Urinary bladder (tissue), 4 donors: ENCODE results near the gene UPF1. TPM values are rescaled to one million over a fixed set of nuclear protein-coding genes. Genes with fewer than 3 reads are reported as not detected.
"Not testable (repeated sequence)": the region's sequence is repeated elsewhere in the genome, so short reads cannot be mapped to it uniquely, and the experiment has no call there.

Source experiments
- DNase-seq: peaks from one replicate; pipeline ENCODE4 v3.0.0-alpha.2; 2015; ENCODE audit errors: extremely low spot score
- H3K27ac ChIP-seq: one replicate; pipeline ENCODE4 v1.5.1; 2013; ENCODE audit warnings: low read depth, mild to moderate bottlenecking, moderate library complexity
- H3K36me3 ChIP-seq: one replicate; pipeline ENCODE4 v1.6.1; 2013; ENCODE audit warnings: mild to moderate bottlenecking, moderate library complexity; ENCODE audit not compliant: insufficient read depth
- H3K4me1 ChIP-seq: one replicate; pipeline ENCODE4 v1.6.1; 2013; ENCODE audit warnings: mild to moderate bottlenecking, moderate library complexity; ENCODE audit not compliant: insufficient read depth
- H3K4me3 ChIP-seq: one replicate; pipeline ENCODE4 v1.5.1; 2013; ENCODE audit warnings: low read depth, low read length
- WGBS: extraction: QIAGEN DNeasy Blood & Tissue Kit; methylation state at CpG from one replicate; pipeline ENCODE4 v1.1.7; 2013; 5-methylcytosine and 5-hydroxymethylcytosine counted together
- polyA plus RNA-seq: library from polyadenylated mRNA; stranded (reverse); fragments of 200-250 nt; gene quantifications from one replicate; pipeline ENCODE4 v1.2.3, GENCODE V29; 2013
- total RNA-seq: library from RNA; depleted of rRNA; stranded (reverse); fragments of >200 nt; gene quantifications from one replicate; pipeline ENCODE4 v1.2.3, GENCODE V29; 2014
- donor health status: healthy with polysubstance abuse.
- donor health status: healthy.

Gene UPF1
- total and polyA plus RNA-seq, 2 donors, result 34.4 to 52.9 TPM

GRCh38 chr19:18807861-18808331 lies 23.9 kb upstream of the UPF1 start:
- no peak overlapping the region for H3K27ac ChIP-seq
- 33% methylated on average over 19 of the region's 19 CpGs for WGBS
- H3K36me3 ChIP-seq, result no peaks in the 10 kb centered on the region
- H3K4me1 ChIP-seq, result no peaks in the 10 kb centered on the region
- no peak overlapping the region for H3K4me3 ChIP-seq
- DNase-seq, result no peak

GRCh38 chr19:18809149-18809868 lies 22.4 kb upstream of the UPF1 start:
- DNase-seq, result no peak
- Histone ChIP-seq H3K4me1 (no peaks in the 10 kb centered on the region), H3K36me3 (no peaks in the 10 kb centered on the region), H3K27ac (no peak overlapping the region), H3K4me3 (no peak overlapping the region)
- 48% methylated on average over 14 of the region's 14 CpGs for WGBS

GRCh38 chr19:18811638-18812037 lies 20.1 kb upstream of the UPF1 start:
- WGBS, result 96% methylated on average over 5 of the region's 5 CpGs
- H3K4me1 ChIP-seq, DNase-seq, H3K4me3 ChIP-seq, H3K36me3 ChIP-seq, H3K27ac ChIP-seq: not testable (repeated sequence)

- Histone ChIP-seq H3K27ac (no peak overlapping the region), H3K36me3 (no peaks in the 10 kb centered on the region), H3K4me3 (no peak overlapping the region), H3K4me1 (no peaks in the 10 kb centered on the region)
- 29% methylated on average over 9 of the region's 9 CpGs for WGBS
- no peak for DNase-seq
These were observed 17.7 kb upstream of the UPF1 start for GRCh38 chr19:18814063-18814462.

- no peak overlapping the region for H3K4me3 ChIP-seq
- H3K36me3 ChIP-seq, result no peaks in the 10 kb centered on the region
- H3K4me1 ChIP-seq, result no peaks in the 10 kb centered on the region
- no peak for DNase-seq
- H3K27ac ChIP-seq, result no peak overlapping the region
- WGBS, result 84% methylated on average over 5 of the region's 5 CpGs
These were observed 16.1 kb upstream of the UPF1 start for GRCh38 chr19:18815673-18816072.

GRCh38 chr19:18816645-18817044 lies 15.1 kb upstream of the UPF1 start:
- 89% methylated on average over 4 of the region's 4 CpGs for WGBS
- H3K36me3 ChIP-seq, DNase-seq: not testable (repeated sequence)

GRCh38 chr19:18817574-18817973 lies 14.2 kb upstream of the UPF1 start:
- DNase-seq, result no peak
- no peak overlapping the region for H3K27ac ChIP-seq

More at GRCh38 chr19:18816645-18817044, 15.1 kb upstream of the UPF1 start:
- not testable (repeated sequence) for H3K4me1 ChIP-seq, H3K27ac ChIP-seq, H3K4me3 ChIP-seq

GRCh38 chr19:18828786-18829185 lies 3.0 kb upstream of the UPF1 start:
- Histone ChIP-seq H3K36me3 (no peaks in the 10 kb centered on the region), H3K4me3 (no peak overlapping the region), H3K4me1 (no peaks in the 10 kb centered on the region), H3K27ac (no peak overlapping the region)
- 53% methylated on average over 6 of the region's 6 CpGs for WGBS
- DNase-seq, result no peak

More at GRCh38 chr19:18817574-18817973, 14.2 kb upstream of the UPF1 start:
- no peaks in the 10 kb centered on the region for H3K36me3 ChIP-seq
- H3K4me1 ChIP-seq, result no peaks in the 10 kb centered on the region
- H3K4me3 ChIP-seq, result no peak overlapping the region
- WGBS, result 79% methylated on average over 9 of the region's 9 CpGs

GRCh38 chr19:18830488-18830887 lies 1.3 kb upstream of the UPF1 start:
- WGBS, result 83% methylated on average over 2 of the region's 2 CpGs

GRCh38 chr19:18832306-18833140 lies 764 bp downstream of the UPF1 start:
- Histone ChIP-seq H3K4me1 (no peaks in the 10 kb centered on the region), H3K27ac (peak overlapping the region; percentile 73), H3K4me3 (peak overlapping the region; percentile 92), H3K36me3 (no peaks in the 10 kb centered on the region)
- under 1% methylated on average over 69 of the region's 69 CpGs for WGBS
- no peak for DNase-seq

More at GRCh38 chr19:18830488-18830887, 1.3 kb upstream of the UPF1 start:
- no peak overlapping the region for H3K27ac ChIP-seq
- no peak for DNase-seq
- H3K36me3 ChIP-seq, result no peaks in the 10 kb centered on the region
- H3K4me1 ChIP-seq, result no peaks in the 10 kb centered on the region
- no peak overlapping the region for H3K4me3 ChIP-seq

GRCh38 chr19:18833141-18833476 lies 1.4 kb downstream of the UPF1 start:
- 5% methylated on average over 9 of the region's 9 CpGs for WGBS
- Histone ChIP-seq H3K36me3 (no peaks in the 10 kb centered on the region), H3K4me3 (peak overlapping the region; percentile 92), H3K4me1 (no peaks in the 10 kb centered on the region), H3K27ac (no peak overlapping the region)
- DNase-seq, result no peak

- no peak for DNase-seq
- Histone ChIP-seq H3K4me1 (no peaks in the 10 kb centered on the region), H3K27ac (no peak overlapping the region), H3K36me3 (no peaks in the 10 kb centered on the region), H3K4me3 (peak overlapping the region; percentile 92)
- 32% methylated on average over 18 of the region's 18 CpGs for WGBS
These were observed 2.3 kb downstream of the UPF1 start for GRCh38 chr19:18833849-18834643.

GRCh38 chr19:18834644-18834984 lies 2.9 kb downstream of the UPF1 start:
- no peak for DNase-seq
- Histone ChIP-seq H3K4me3 (no peak overlapping the region), H3K27ac (no peak overlapping the region), H3K36me3 (no peaks in the 10 kb centered on the region), H3K4me1 (no peaks in the 10 kb centered on the region)
- WGBS, result 74% methylated on average over 4 of the region's 4 CpGs
